GM18868 (cell line): ENCODE data around the gene SPATA31C2.
"Not testable (repeated sequence)": the region's sequence is repeated elsewhere in the genome, so short reads cannot be mapped to it uniquely, and the experiment has no call there.

Source experiments
- ATAC-seq: cut with Tn5 transposase; IDR thresholded peaks from one replicate; pipeline ENCODE4 v1.9.1; 2021; ENCODE audit warnings: mild to moderate bottlenecking, moderate library complexity; ENCODE audit not compliant: unreplicated experiment

Gene SPATA31C2

DNA sequence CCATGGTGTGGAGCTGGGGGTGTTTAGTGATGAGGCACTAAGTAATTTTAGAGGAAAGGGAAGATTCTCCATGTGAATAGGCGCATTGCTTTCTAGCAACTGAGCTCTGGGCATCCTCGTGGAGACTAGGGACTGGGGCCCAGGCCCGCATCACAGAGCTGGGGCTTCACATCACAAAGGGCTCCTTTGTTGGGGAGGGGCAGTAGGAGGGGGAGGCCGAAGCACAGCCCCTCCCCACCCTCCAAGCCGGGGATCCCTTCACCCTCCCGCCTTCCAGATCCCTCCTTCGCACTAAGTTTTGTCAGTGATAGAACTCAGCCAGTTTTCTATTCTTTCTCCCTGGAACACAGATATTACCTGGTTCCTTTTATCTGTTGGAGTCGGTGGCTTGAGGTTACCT, at the start of gene SPATA31C2:
SPATA31C2 (minus strand) TSS at position 101 of the 400 bp plus-strand sequence; CDS start at position 72, 29 bp downstream.
- ATAC-seq = not testable (repeated sequence)

DNA sequence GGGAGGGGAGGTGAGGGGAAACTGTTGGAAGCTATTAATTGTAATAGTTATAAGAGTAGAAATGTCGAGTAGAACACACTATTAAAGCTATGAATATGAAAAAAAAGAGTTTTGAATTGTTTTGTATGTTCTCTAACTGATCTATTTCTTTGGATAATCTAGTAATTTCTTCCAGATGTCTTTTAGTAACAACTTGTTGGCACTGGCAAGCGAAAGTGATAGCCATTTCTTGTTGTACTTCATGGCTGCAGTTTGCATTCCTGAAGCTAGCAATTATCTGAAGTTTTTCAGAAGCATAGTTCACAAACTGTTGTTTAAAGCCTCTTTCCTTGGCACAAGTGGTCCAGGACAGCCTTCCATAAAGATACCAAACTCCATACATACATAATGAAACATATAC, 49.4 kb upstream of the SPATA31C2 start:
- no peak for ATAC-seq

DNA sequence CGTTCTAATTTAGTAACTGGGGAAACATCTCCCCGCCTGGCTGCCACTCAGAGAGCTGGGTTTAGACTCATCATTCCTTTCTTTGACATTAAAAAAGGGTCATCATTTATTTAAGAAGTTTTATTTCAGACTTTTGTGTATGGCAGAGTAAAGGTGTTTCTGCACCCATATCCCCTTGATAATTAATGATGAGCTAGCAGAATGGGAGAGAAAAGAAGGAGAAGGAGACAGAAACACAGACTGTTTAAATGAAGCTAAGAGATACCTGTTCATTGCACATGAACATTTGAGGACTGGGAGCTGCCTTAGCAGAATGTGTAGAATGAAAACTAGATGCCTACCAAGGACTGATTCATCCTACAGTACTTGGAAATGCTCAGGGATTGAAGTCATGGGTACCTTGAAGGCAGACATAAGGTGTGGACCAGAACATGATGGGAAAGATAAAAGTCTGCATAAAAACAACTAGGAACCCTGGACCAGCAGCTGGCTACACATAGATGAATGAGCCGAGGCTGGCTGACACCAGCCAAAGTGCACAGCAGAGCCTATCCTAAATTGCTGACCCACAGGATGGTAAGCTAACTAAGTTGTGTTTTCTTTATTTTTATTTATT, 48.3 kb upstream of the SPATA31C2 start:
- no peak for ATAC-seq

GRCh38 chr9:88184976-88185375, 46.7 kb upstream of the SPATA31C2 start:
- ATAC-seq = no peak

GRCh38 chr9:88183798-88184495, 45.7 kb upstream of the SPATA31C2 start:
- ATAC-seq = no peak

- ATAC-seq = no peak
Observed at GRCh38 chr9:88182501-88182900, 44.2 kb upstream of the SPATA31C2 start.

DNA sequence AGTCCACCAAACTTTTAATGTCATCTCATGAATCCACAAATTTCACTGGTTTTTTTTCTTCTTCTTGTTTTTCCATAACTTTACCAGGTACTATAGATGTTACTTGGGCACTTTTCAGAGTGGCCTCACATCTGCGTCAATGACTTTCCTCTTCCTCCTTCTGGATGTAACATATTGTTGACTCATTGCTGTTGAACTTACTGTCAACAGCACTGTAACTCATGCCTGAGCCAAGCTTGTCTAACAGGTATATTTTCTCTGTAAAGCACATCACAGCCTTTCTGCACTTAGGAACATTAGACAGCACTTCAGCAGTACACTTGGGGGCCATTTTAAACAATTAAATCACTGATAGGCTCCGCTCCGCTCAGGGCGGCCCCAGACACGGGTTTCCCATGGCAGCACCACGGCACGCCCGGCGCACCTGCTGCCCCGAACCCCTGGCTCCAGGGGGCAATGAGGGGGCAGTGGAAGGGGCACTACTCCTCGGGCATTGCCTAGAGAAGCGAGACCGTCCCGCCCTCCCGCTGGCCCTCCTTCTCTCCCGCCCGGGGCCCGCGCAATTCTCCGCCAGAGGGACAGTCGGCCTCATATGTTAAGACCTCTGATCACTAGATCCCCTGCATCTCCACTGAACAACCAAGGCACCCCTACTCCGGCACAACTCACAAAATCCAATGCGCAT, 41.9 kb upstream of the SPATA31C2 start:
- ATAC-seq = no peak

GRCh38 chr9:88179062-88179521, 40.8 kb upstream of the SPATA31C2 start:
- no peak for ATAC-seq

GRCh38 chr9:88178641-88179040, 40.4 kb upstream of the SPATA31C2 start:
- ATAC-seq = no peak

- no peak for ATAC-seq
Observed at GRCh38 chr9:88177371-88177770, 39.1 kb upstream of the SPATA31C2 start.

DNA sequence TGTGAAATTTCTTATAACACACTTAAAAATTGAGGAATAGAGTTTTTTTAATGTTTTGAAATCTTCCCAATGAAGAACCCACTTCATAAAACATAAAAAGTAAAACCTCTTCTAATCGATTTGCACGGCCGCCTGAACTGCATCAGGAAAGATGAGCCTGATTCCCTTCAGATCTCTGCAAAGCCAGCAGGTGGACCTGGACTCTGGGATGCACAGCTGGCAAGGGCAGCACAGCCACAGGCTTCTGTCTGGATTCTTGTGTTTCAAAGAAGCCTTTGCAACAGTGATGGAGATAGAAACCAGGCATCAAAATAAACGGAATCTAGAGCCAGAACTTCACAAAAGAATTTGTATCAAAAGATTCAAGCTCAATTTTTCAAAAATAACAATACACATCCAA, 36.0 kb upstream of the SPATA31C2 start:
- no peak for ATAC-seq

DNA sequence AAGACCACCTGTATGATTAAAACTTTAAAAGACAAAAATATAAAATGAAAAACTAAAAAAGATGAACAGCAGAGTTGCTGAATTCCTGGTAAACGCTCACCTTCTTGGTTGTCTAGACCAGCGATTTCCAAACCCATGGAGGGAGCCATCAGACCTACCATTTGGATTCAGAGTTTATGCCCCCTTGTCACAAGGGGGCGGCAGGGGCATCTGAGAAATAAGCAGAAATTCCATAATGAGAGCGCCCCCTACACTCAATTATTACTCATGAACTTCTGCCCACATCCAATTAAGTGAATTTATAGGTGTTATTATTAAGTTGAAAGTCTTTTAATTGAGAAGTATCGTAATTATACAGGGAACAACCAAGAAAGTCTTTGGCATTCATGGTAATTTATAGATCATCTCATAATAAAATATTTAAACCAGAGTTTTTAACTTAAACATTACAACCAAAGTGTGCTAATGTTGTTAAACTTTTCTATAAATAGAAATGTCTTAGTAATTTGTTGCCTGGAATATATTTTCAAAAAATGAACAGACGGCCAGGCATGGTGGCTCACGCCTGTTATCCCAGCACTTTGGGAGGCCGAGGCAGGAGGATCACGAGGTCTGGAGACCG, 35.2 kb upstream of the SPATA31C2 start:
- peak; percentile 35 for ATAC-seq

GRCh38 chr9:88169700-88170099, 31.4 kb upstream of the SPATA31C2 start:
- ATAC-seq = no peak

- no peak for ATAC-seq
Observed at GRCh38 chr9:88168564-88168963, 30.3 kb upstream of the SPATA31C2 start.

DNA sequence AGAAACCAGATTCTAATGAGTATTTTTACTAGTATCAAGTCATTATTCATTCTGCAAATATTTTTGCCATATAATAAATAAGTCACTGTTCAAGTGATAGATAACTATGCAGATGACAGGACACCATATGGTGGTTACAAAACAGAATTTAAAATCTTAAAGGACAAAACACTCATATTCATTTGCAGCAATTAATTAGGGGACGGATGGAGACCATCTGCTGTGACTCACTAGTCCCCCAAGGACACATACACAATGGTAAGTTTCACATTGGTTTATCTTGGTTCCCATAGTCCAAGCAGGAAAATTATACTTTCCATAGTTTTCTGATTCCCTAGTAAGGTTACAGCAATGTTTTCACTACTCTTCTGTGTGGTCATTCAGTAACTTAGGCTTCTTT, 28.4 kb upstream of the SPATA31C2 start:
- no peak for ATAC-seq

DNA sequence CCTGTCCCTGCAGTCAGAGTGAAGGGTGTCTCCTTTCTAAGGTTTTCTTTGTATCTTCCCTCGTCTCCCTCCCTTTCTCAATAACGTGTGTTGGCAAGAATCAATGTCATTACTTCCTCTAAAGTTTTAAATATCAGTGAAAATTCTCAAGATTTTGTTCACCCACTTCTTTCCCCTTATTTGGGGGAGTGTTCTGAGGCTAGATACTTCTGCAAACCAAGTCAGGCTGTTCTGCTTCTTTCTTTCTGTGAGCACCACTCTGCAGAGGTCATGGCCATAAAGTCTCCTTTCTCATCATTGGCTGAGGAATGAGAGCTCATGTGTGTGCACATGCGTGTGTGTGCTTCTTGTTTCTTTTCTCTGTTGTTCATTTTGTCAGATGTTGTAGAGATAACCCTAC, 26.6 kb upstream of the SPATA31C2 start:
- no peak for ATAC-seq

DNA sequence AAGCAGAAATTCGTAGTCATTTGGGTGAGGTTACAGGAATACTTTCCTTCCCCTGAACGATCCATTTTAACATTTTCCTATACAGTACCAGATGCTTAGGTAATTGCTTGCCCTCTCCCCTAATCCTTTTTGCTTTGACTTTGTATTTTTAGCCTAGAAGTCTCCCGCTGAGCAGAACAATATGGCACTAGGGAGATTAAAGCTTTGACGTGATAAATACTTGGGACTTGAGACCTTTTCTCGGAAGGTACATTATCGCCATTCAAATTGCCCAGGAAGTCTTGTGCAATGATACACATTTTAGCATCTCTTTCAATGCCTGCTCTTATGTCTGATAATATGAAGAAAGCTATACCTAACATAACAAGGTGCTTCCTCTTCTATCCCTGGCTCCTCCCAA, 22.9 kb upstream of the SPATA31C2 start:
- no peak for ATAC-seq

DNA sequence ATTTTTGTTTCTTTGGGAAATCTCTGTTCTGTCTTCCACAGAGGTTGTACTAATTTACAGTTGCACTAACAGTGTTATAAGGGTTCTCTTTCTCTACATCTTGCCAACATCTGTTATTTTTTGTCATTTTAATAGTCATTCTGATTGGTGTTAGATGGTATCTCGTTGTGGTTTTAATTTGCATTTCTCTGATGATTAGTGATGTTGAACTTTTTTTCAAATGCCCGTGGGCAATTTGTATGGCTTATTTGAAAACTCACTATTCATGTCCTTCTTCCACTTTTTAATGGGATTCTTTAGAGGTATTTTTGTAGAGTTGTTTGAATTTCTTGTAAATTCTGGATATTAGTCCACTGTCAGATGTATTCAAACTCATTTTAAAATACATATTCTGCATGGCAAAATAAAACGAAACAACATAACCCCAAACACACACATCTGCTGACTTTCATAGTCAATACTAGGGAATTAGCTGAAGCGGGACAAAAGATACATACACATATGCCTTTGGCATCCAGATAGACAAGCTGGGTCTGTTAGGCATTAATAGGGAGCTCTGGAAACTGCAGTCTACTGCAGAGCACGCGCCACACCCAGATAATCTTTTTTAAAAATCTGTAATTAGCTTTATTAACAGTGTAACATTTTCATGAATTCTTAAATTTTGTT, 5.8 kb upstream of the SPATA31C2 start:
- ATAC-seq = no peak

- no peak for ATAC-seq
Observed at GRCh38 chr9:88143179-88143578, 4.9 kb upstream of the SPATA31C2 start.

DNA sequence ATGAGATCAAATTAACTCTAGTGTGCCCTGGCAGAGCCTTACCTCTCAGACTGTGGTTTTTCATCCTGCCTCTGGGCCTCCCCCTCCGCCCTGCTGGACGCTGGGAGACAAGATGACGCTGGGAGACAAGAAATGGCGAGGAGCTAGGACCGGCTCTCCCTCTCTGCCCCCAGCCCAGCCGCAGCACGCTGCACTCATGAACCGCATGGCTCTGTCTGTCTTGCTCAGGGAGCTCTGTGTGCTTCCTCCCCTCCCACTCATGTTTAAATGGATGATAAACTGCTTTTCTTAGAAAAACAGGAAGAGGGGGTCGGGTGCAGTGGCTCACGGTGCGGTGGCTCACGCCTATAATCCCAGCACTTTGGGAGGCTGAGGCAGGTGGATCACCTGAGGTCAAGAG, 4.7 kb downstream of the SPATA31C2 start:
- not testable (repeated sequence) for ATAC-seq

DNA sequence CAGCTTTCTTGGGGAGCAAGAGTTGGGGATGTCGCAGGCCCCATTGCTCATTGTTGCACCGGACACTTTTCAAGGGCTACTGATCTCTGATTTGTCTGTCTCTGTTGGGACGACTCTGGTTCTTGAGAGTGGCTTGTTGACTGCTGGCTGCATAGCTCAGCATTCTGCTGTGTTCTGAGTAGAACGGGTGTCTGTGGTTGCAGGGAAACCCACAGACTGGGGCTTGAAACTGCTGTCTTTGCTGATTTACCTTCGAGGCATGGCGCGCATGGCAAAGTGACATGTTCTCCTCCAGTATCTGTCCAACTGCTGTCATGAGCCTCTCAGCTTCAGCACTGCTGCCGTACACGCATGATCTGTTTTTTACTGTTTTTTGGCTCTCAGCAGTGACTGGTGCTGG, 8.7 kb downstream of the SPATA31C2 start:
- not testable (repeated sequence) for ATAC-seq
